Measurements from ENCODE around the gene SMTNL2. TPM values are rescaled to one million over a fixed set of nuclear protein-coding genes. Genes with fewer than 3 reads are reported as not detected.

The SMTNL2 gene
- 0.36 to 0.87 TPM (median 0.57 TPM) in 5 replicates for total RNA-seq (2022; extraction: Qiagen RNA extraction)

GRCh38 chr17:4584101-4584916 is at the start of gene SMTNL2:
SMTNL2 (plus strand) TSS chr17:4584529; CDS start chr17:4584606, 77 bp downstream.

GRCh38 chr17:4554997-4555799 is 29.1 kb upstream of the SMTNL2 start, which contains the start of gene MYBBP1A:
MYBBP1A (minus strand) TSS chr17:4555384; CDS start chr17:4555324, 60 bp downstream.

GRCh38 chr17:4560421-4560820 is 23.9 kb upstream of the SMTNL2 start, which contains the start of gene GGT6:
GGT6 (minus strand) TSS chr17:4560577; CDS start chr17:4560521, 56 bp downstream.

GRCh38 chr17:4641297-4642195 is 57.2 kb downstream of the SMTNL2 start, which contains the start of gene ALOX15:
ALOX15 (minus strand) TSS chr17:4641678; CDS start chr17:4641651, 27 bp downstream.

Other genes starting within 250 kb of the SMTNL2 start
- 81.5 to 94.8 TPM (median 87.8 TPM) in 5 replicates for gene UBE2G1, start 217.9 kb upstream of the SMTNL2 start, total RNA-seq (2022; extraction: Qiagen RNA extraction)
- 0.06 to 0.23 TPM (median 0.07 TPM) in 3 of 5 replicates, not detected in the others for gene SPNS3, start 150.6 kb upstream of the SMTNL2 start, total RNA-seq (2022; extraction: Qiagen RNA extraction)
- 7.3 to 14.4 TPM (median 12.0 TPM) in 5 replicates for gene SPNS2, start 85.6 kb upstream of the SMTNL2 start, total RNA-seq (2022; extraction: Qiagen RNA extraction)
- gene MYBBP1A, start 29.1 kb upstream of the SMTNL2 start, total RNA-seq (2022; extraction: Qiagen RNA extraction): 89.4 to 115 TPM (median 113 TPM) in 5 replicates
- gene GGT6, start 24.0 kb upstream of the SMTNL2 start, total RNA-seq (2022; extraction: Qiagen RNA extraction): not detected in 5 replicates
- 0.06 to 0.20 TPM (median 0.12 TPM) in 5 replicates for gene ALOX15, start 57.1 kb downstream of the SMTNL2 start, total RNA-seq (2022; extraction: Qiagen RNA extraction)
- gene PELP1, start 119.6 kb downstream of the SMTNL2 start, total RNA-seq (2022; extraction: Qiagen RNA extraction): 62.4 to 80.2 TPM (median 79.2 TPM) in 5 replicates
- 49.6 to 68.0 TPM (median 61.1 TPM) in 5 replicates for gene ARRB2, start 126.1 kb downstream of the SMTNL2 start, total RNA-seq (2022; extraction: Qiagen RNA extraction)
- gene MED11, start 146.9 kb downstream of the SMTNL2 start, total RNA-seq (2022; extraction: Qiagen RNA extraction): 41.0 to 45.6 TPM (median 43.0 TPM) in 5 replicates
- 0.24 to 0.91 TPM (median 0.52 TPM) in 5 replicates for gene ZMYND15, start 155.3 kb downstream of the SMTNL2 start, total RNA-seq (2022; extraction: Qiagen RNA extraction)
- gene CXCL16, start 155.4 kb downstream of the SMTNL2 start, total RNA-seq (2022; extraction: Qiagen RNA extraction): 15.4 to 19.5 TPM (median 18.5 TPM) in 5 replicates
- 0.51 to 1.2 TPM (median 0.90 TPM) in 5 replicates for gene TM4SF5, start 187.4 kb downstream of the SMTNL2 start, total RNA-seq (2022; extraction: Qiagen RNA extraction)
- 0.43 to 1.5 TPM (median 0.96 TPM) in 5 replicates for gene VMO1, start 201.8 kb downstream of the SMTNL2 start, total RNA-seq (2022; extraction: Qiagen RNA extraction)
- gene GLTPD2, start 204.4 kb downstream of the SMTNL2 start, total RNA-seq (2022; extraction: Qiagen RNA extraction): 0.07 TPM in 1 of 5 replicates, not detected in the others
- 464 to 503 TPM (median 498 TPM) in 5 replicates for gene PSMB6, start 211.6 kb downstream of the SMTNL2 start, total RNA-seq (2022; extraction: Qiagen RNA extraction)
- 19.1 to 29.3 TPM (median 26.6 TPM) in 5 replicates for gene PLD2, start 222.6 kb downstream of the SMTNL2 start, total RNA-seq (2022; extraction: Qiagen RNA extraction)
- gene MINK1, start 248.8 kb downstream of the SMTNL2 start, total RNA-seq (2022; extraction: Qiagen RNA extraction): 48.2 to 67.7 TPM (median 63.4 TPM) in 5 replicates